GM06990 (cell line): ENCODE measurements around the gene ITGB5.

Experiments
- DNase-seq: peaks from one replicate; pipeline ENCODE4 v3.0.0-alpha.2; 2011; ENCODE audit not compliant: insufficient read length; ENCODE audit errors: extremely low read depth
- H3K27me3 ChIP-seq: replicated peaks from 2 replicates; pipeline ENCODE4 v1.6.0; 2011; ENCODE audit warnings: low read length; ENCODE audit not compliant: control insufficient read depth, insufficient read depth
- H3K36me3 ChIP-seq: 2 replicates; pipeline ENCODE4 v1.5.1; 2011; ENCODE audit warnings: low read length; ENCODE audit not compliant: control insufficient read depth, insufficient read depth
- H3K4me3 ChIP-seq: replicated peaks from 2 replicates; pipeline ENCODE4 v1.5.1; 2011; ENCODE audit warnings: low read depth, mild to moderate bottlenecking, control low read depth, low read length
- TF ChIP-seq, protein P1 (sequence below): IDR thresholded peaks from 2 replicates; pipeline ENCODE4 v1.5.1; 2011; ENCODE audit warnings: low read length, control low read depth, mild to moderate bottlenecking, inconsistent platforms; ENCODE audit not compliant: insufficient read depth, poor library complexity, severe bottlenecking

ITGB5 gene

DNA sequence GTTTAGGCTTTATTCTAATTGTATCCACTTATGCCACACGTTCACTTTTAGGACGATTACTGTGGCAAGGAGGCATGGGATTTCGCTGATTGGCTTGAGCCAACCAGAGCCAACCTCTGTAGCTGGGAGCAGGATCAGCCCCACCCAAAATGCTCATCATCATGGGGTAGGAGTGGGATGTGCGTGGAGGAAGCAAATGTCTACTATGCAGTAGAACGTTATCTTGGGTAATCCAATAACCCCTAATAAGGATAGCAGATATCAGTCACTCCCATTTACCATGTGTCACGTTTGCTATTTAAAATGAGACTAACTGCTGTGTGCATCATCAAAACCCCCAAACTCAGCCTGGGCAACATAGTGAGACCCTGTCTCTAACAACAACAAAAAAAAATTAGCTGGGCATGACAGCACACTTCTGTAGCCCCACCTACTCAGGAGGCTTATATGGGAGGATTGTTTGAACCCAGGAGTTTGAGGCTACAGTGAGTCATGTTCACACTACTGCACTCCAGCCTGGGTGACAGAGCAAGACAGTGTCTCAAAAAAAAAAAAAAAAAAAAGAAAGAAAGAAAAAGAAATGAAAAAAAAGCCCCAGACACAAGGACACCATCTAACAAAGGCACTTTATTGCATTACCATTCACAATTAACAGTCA is 17.8 kb upstream of the ITGB5 start:
- Histone ChIP-seq H3K36me3 (no peaks in the 10 kb centered on the region), H3K27me3 (no peaks in the 10 kb centered on the region), H3K4me3 (no peak overlapping the region)
- DNase-seq = no peak
- TF ChIP-seq, protein P1, sequence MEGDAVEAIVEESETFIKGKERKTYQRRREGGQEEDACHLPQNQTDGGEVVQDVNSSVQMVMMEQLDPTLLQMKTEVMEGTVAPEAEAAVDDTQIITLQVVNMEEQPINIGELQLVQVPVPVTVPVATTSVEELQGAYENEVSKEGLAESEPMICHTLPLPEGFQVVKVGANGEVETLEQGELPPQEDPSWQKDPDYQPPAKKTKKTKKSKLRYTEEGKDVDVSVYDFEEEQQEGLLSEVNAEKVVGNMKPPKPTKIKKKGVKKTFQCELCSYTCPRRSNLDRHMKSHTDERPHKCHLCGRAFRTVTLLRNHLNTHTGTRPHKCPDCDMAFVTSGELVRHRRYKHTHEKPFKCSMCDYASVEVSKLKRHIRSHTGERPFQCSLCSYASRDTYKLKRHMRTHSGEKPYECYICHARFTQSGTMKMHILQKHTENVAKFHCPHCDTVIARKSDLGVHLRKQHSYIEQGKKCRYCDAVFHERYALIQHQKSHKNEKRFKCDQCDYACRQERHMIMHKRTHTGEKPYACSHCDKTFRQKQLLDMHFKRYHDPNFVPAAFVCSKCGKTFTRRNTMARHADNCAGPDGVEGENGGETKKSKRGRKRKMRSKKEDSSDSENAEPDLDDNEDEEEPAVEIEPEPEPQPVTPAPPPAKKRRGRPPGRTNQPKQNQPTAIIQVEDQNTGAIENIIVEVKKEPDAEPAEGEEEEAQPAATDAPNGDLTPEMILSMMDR = no peak

GRCh38 chr3:124903896-124904834 is 17.0 kb upstream of the ITGB5 start:
- TF ChIP-seq, protein P1 = no peak
- DNase-seq = no peak
- Histone ChIP-seq H3K4me3 (no peak overlapping the region), H3K36me3 (no peaks in the 10 kb centered on the region), H3K27me3 (no peaks in the 10 kb centered on the region)

DNA sequence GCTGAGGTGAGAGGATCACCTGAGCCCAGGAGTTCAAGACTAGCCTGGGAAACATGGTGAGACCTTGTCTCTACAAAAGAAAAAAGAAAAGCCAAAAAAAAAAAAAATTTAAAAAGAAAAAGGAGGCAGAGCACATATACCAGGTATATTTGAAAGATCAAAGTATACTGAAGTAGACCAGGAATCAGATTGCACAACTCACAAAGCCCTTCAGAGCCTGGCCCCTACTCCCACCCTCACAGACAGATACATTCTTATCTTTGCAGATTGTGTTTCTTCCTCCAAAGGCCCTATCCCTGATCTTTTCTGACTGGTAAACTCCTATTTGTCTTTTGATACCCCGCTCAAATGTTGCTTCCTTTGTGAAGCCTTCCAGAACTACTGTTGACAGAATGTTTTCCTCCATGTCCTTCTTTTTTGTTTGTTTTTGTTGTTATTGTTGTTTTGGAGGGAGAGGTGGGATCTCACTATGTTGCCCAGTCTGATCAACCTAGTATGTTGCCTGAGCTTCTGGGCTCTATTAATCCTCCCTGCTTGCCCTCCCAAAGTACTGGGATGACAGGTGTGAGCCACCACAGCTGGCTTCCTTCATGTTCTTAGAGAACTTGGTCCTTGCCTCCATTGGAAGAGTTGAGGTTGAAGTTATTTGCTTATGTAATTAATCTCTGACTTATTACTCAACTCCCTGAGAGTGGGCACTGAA is 9.8 kb upstream of the ITGB5 start:
- H3K36me3 ChIP-seq = no peaks in the 10 kb centered on the region
- H3K4me3 ChIP-seq = no peak overlapping the region
- no peak for DNase-seq
- no peaks in the 10 kb centered on the region for H3K27me3 ChIP-seq
- TF ChIP-seq, protein P1 = no peak

DNA sequence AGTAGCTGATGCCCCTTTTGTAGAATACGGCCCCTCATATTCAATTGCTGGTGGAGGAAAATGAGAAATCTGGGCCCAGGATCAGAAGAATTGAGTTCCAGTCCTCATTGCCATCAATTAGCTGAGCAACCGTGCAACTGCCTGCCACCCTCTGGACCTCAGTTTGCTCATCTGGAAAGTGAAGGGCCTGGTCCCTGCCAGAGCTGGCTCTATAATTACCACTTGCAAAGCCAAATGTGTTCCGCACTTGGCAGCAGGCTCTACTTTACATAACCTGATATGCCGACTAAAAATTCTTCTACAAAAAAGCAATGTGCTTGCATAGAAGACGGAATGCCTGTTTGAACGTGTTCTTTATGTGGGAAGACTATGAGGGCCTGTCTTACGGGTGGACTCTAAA is 8.6 kb upstream of the ITGB5 start:
- TF ChIP-seq, protein P1 = no peak
- no peak overlapping the region for H3K4me3 ChIP-seq
- H3K36me3 ChIP-seq = no peaks in the 10 kb centered on the region
- H3K27me3 ChIP-seq = no peaks in the 10 kb centered on the region
- no peak for DNase-seq

DNA sequence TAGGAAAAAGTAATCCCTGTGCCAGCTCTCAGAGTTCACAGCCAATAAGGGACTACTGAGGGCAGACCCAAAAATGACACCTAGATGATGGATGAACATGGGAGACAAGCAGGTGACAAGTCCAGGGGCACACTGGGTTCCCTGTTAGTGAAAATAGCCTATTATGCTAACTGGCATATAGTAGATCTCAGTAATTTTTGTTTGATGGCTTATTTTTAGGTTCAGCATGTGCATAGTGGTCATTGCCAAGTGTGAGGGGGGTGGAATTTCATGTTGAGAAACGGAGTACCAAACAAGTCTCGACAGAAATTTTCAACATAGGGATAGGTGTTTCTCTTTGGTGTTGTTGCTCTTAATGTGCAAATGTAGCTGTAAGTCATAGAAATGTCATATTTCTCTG is 6.4 kb upstream of the ITGB5 start:
- no peaks in the 10 kb centered on the region for H3K27me3 ChIP-seq
- no peak overlapping the region for H3K4me3 ChIP-seq
- DNase-seq = no peak
- no peaks in the 10 kb centered on the region for H3K36me3 ChIP-seq
- TF ChIP-seq, protein P1 = no peak
